ENCODE data around the gene GSN.

Gene GSN

DNA sequence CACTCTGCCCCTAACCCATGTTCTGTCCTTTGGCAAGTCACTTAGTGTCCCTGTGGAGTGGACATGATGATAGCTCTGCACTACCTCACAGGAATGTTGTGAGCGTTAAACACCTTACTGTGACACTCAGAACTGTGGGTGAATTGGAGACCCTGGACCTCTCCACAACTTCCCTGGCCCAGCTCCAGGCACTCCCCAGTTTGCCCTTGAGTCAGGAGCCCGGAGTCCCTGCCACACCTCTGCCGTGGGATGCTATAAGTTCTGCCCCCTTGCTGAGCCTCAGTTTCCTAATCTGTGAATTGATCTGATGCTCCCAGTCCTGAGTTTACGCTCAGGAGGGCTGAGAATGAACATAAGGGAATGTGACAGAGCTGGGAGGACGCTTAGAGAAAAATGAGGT, 34.4 kb downstream of the GSN start:
- DNase-seq (ENCODE audit: low read depth in 3 of 3, low spot score in 1 of 3) = no peak

DNA sequence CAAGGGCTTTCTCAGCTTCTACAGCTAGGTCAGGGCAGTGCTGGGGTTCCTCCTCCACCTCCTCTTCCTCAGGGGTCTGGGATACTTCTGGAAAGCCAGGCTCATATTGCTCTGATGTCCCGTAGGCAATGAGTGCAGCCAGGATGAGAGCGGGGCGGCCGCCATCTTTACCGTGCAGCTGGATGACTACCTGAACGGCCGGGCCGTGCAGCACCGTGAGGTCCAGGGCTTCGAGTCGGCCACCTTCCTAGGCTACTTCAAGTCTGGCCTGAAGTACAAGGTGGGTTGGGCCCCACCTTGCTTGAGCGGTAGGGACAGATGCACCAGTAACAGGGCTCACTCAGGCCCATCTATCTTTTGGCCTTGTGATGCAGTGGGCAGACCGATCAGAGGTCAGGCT, 34.8 kb downstream of the GSN start:
- no peak for DNase-seq (ENCODE audit: low read depth in 3 of 3, low spot score in 1 of 3)

GRCh38 chr9:121303456-121304451, 35.8 kb downstream of the GSN start:
- DNase-seq (ENCODE audit: low read depth in 3 of 3, low spot score in 1 of 3) = no peak

DNA sequence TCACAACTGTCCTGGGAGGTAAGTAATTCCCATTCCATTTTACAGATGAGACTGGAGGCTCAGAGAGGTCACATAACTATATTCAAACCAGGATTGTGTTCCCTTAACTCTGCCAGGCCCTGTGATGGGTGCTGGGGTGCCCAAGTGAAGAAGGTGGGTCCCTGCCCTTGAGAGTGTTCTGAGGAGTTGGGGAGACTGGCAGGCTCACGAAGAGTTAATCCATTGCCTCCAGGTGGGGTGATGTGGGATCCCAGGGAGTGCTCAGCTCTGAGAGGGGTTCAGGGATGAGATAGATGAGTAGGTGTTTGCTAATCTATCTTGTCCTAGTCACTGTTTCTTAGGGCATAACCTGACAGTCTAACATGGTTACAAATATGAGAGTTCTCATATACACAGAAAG, 36.7 kb downstream of the GSN start:
- DNase-seq (ENCODE audit: low read depth in 3 of 3, low spot score in 1 of 3) = no peak

DNA sequence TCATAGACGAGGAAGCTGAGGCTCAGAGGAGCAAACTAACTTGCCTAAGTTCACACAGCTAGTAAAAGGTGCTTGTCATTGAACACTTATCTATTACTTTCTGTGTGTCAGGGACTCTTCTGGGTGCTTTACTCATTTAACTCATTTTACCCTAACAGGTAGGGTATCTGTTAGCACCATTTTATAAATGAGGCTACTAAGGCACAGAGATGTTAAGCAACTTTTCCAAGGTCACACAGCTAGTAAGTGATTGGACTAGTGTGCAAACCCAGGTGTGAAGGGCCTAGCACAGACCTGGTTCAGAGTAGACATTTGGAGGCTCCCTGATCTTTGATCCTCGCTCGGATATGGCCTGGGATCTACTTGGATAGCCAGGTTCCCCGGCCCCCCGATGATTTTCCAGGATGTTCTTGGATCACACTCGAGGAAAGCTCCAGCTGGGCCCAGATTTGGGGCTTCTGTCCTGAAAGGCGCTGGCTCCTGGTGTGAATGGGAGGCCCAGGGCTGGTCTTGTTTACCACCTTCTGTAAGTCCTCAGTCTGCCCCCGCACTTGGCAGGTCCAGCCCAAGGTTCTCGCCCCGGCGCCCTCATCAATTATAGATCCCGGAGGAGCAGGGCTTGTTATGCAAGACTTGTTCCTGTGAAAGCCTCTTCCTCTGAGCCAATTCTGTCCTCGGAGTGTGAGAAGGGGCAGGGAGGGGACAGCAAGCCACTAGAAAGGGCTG, 37.5 kb downstream of the GSN start:
- DNase-seq (ENCODE audit: low read depth in 3 of 3, low spot score in 1 of 3) = no peak

DNA sequence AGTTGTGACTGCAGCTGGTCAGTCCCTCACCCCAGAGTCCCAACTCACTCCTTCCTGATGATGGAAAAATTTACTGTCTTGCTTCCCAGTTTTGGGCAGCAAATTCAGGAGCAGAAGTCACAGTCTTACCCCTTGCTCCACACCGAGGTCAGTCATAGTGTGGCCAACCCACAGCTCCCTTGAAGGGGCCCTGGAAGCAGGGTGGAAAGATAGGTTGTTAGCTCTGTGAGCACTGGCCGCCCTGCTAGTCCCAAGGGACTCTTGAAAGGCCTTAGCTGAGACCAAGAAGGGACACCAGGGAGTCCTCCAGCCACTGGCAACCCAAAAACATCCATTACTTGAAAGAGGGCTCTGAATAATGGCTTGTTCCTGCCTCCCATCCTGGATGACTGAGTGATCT, 40.0 kb downstream of the GSN start:
- DNase-seq (ENCODE audit: low read depth in 3 of 3, low spot score in 1 of 3) = no peak

DNA sequence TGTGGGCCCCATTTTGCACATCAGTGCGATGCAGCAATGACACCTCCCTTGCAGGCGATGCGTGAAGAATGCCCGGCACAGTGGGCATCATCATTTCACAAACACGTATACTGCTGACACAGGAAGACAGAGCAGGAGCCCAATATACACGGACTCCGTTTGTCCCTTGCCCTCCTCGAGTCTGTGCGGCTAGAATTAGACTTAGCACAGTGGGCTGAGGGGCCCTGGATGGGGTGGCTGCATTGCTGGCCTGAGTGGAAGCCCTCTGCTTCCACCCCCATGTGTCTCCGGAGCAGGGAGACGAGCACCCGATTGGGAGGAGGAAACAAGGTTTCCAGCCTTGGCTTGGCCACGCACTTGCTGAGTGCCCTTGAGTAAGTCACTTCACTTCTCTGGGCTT, 40.8 kb downstream of the GSN start:
- no peak for DNase-seq (ENCODE audit: low read depth in 3 of 3, low spot score in 1 of 3)

DNA sequence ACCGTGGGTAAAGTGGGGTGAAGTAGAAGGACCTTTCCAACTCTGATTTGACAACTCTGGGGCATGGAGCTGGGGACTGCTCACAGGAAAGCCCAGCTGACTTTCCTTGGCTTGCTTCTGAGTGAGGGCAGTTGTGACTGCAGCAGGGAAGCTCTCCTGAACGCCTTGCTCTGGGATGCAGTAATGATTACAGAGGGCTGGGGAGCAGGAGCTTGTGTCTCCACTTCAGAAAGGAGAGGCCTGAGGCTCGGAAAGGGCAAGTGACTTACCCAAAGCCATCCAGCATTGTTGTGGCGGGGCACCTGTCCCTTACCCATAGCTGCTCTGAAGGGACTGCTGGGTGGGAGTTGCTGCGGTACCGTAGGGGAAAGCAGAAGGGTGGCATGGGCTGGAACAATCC, 41.2 kb downstream of the GSN start:
- DNase-seq (ENCODE audit: low read depth in 3 of 3, low spot score in 1 of 3) = no peak

DNA sequence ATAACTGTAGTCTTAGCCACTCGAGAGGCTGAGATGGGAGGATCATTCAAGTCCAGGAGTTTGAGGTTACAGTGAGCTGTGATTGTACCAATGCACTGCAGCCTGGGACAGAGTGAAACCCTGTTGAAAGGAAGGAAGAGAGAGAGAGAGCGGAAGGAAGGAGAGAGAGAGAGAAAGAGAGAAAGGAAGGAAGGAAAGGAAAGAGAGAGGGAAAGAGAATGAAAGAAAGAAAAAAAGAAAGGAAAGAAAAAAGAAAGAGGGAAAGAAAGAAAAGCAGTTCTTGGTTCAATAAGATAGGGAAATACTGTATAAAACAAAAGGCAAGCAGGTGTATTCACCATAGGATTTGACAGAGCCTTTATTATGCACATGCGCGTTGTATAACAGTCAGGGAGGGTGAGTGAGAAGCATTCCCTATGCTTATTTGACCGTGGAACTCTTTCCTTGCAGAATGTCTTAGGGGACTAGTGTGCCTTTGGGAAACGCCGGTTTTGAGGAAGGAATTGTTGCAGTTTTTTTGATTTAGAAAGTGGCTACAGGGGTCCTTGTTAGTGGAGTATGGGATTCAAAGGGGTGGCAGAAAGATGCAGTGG, 42.0 kb downstream of the GSN start:
- no peak for DNase-seq (ENCODE audit: low read depth in 3 of 3, low spot score in 1 of 3)

GRCh38 chr9:121310571-121310970, 42.6 kb downstream of the GSN start:
- no peak for DNase-seq (ENCODE audit: low read depth in 3 of 3, low spot score in 1 of 3)

GRCh38 chr9:121312169-121312568, 44.2 kb downstream of the GSN start:
- no peak for DNase-seq (ENCODE audit: low read depth in 3 of 3, low spot score in 1 of 3)

- DNase-seq (ENCODE audit: low read depth in 3 of 3, low spot score in 1 of 3) = no peak
Measured at GRCh38 chr9:121313458-121314152, 45.6 kb downstream of the GSN start.

GRCh38 chr9:121316378-121316777, 48.4 kb downstream of the GSN start:
- no peak for DNase-seq (ENCODE audit: low read depth in 3 of 3, low spot score in 1 of 3)

- no peak for DNase-seq (ENCODE audit: low read depth in 3 of 3, low spot score in 1 of 3)
Measured at GRCh38 chr9:121316852-121317373, 49.0 kb downstream of the GSN start.

GRCh38 chr9:121317737-121318630, 50.0 kb downstream of the GSN start:
- no peak for DNase-seq (ENCODE audit: low read depth in 3 of 3, low spot score in 1 of 3)

GRCh38 chr9:121318631-121319382, 50.8 kb downstream of the GSN start:
- DNase-seq (ENCODE audit: low read depth in 3 of 3, low spot score in 1 of 3) = no peak

DNA sequence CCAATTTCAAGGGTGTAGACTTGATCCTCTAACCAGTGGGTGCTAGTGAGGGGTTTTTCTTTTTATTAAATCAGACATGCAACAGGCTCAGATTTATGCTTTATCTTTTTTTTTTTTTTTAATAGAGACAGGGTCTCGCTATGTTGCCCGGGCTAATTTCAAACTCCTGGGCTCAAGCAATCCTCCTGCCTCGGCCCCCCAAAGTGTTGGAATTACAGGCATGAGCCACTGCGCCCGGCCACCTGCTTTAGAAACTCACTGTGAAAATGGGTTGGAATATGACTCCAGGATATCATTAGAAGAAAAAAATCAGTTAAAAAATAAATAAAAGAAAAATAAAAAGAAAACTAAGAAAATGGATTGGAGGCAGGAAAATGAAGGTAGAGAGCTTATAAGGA, 51.4 kb downstream of the GSN start:
- DNase-seq (ENCODE audit: low read depth in 3 of 3, low spot score in 1 of 3) = no peak

GRCh38 chr9:121321016-121321503, 53.1 kb downstream of the GSN start:
- no peak for DNase-seq (ENCODE audit: low read depth in 3 of 3, low spot score in 1 of 3)

DNA sequence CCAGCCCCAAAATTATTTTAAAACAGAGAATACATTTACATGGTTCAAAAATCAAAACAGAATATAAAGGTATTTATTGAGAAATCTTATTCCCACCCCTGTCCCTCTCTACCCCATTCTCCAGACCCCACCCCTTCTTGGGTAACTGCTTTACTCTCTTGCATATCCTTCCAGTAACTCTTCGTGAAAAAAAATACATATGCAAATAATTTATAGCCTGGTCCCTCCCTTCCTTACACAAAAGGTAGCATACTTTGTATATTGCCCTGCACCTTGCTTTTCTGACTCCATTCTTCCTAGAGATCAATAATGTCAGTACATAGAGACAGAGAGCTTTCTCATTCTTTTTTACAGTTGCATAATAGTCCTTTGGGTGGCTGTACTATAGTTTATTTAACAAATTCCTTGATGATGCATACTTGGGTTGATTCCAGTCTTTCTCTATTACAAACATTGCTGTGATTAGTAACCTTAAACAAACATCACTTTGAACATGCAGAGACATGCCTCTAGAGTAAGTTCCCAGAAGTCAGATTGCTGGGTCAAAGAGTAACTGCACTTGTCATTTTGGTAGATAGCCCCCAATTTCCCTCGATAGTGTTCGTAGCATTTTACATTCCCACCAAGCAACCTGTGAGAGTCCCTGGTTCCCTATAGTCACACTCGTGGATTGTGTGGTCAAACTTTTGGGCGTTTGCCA, 54.2 kb downstream of the GSN start:
- DNase-seq (ENCODE audit: low read depth in 3 of 3, low spot score in 1 of 3) = no peak
